Prostate gland (tissue), 2 donors: ENCODE results near the gene LNX1.
A peak's percentile ranks its signal among the peaks of the same experiment; 100 is the strongest.

Experiments used
- POLR2A ChIP-seq: fragments of 450-650 bp; IDR thresholded peaks from one replicate; pipeline ENCODE4 v1.6.1; 2016; ENCODE audit warnings: antibody characterized with exemption, mild to moderate bottlenecking
- POLR2AphosphoS5 ChIP-seq: sonication (generic); formaldehyde crosslinking; IDR thresholded peaks from one replicate; pipeline ENCODE4 v1.6.1; 2017; ENCODE audit warnings: antibody characterized with exemption
- TF ChIP-seq, protein P1 (sequence below), 4 experiments: fragments of 200-600 bp in 2 of 4; fragments of 450-650 bp in 2 of 4; sonication (generic) in 2 of 4; IDR thresholded peaks; 1 replicate in 3 of 4; 2 replicates in 1 of 4; pipeline ENCODE4 v1.5.1; 2016 to 2019; ENCODE audit warnings: antibody characterized with exemption in 4 of 4, mild to moderate bottlenecking in 2 of 4, moderate library complexity in 2 of 4

DNA sequence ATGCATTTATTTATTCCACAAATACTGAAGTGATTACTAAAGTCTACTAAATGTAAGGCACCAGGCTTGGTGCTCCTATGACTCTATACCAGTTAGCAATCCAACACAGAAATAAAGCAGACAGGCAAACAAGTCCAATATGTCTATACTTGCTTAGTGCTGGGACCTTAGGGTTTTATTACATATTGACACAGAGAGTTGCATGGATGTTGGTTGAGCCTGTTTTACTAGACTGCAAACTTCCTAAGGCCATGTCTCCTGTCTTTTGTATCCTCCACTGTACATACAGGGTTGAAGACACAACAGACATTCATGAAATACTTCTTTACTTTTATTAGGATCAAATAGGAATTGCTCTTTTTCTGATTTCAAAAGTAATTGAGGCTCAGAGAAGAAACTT lies 69.0 kb downstream of the LNX1 start:
- TF ChIP-seq POLR2A, result no peak
- TF ChIP-seq POLR2AphosphoS5, result peak; percentile 82
- TF ChIP-seq, protein P1, sequence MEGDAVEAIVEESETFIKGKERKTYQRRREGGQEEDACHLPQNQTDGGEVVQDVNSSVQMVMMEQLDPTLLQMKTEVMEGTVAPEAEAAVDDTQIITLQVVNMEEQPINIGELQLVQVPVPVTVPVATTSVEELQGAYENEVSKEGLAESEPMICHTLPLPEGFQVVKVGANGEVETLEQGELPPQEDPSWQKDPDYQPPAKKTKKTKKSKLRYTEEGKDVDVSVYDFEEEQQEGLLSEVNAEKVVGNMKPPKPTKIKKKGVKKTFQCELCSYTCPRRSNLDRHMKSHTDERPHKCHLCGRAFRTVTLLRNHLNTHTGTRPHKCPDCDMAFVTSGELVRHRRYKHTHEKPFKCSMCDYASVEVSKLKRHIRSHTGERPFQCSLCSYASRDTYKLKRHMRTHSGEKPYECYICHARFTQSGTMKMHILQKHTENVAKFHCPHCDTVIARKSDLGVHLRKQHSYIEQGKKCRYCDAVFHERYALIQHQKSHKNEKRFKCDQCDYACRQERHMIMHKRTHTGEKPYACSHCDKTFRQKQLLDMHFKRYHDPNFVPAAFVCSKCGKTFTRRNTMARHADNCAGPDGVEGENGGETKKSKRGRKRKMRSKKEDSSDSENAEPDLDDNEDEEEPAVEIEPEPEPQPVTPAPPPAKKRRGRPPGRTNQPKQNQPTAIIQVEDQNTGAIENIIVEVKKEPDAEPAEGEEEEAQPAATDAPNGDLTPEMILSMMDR (IDR thresholded peaks at IDR 0.05), result no peak
